ENCODE results near the gene RPL10A.
A peak's percentile ranks its signal among the peaks of the same experiment; 100 is the strongest.

The RPL10A gene

GRCh38 chr6:35445691-35446090 lies 22.5 kb upstream of the RPL10A start:
- DNase-seq (ENCODE audit: extremely low read depth in 1 of 2, low read depth in 1 of 2) = no peak

- DNase-seq (ENCODE audit: extremely low read depth in 1 of 2, low read depth in 1 of 2) = no peak
These were observed 20.0 kb upstream of the RPL10A start for GRCh38 chr6:35448191-35448590.

- DNase-seq (ENCODE audit: extremely low read depth in 1 of 2, low read depth in 1 of 2) = no peak
These were observed 18.8 kb upstream of the RPL10A start for GRCh38 chr6:35449287-35449881.

- DNase-seq (ENCODE audit: extremely low read depth in 1 of 2, low read depth in 1 of 2) = no peak
These were observed 16.6 kb upstream of the RPL10A start for GRCh38 chr6:35451354-35452182.

DNA sequence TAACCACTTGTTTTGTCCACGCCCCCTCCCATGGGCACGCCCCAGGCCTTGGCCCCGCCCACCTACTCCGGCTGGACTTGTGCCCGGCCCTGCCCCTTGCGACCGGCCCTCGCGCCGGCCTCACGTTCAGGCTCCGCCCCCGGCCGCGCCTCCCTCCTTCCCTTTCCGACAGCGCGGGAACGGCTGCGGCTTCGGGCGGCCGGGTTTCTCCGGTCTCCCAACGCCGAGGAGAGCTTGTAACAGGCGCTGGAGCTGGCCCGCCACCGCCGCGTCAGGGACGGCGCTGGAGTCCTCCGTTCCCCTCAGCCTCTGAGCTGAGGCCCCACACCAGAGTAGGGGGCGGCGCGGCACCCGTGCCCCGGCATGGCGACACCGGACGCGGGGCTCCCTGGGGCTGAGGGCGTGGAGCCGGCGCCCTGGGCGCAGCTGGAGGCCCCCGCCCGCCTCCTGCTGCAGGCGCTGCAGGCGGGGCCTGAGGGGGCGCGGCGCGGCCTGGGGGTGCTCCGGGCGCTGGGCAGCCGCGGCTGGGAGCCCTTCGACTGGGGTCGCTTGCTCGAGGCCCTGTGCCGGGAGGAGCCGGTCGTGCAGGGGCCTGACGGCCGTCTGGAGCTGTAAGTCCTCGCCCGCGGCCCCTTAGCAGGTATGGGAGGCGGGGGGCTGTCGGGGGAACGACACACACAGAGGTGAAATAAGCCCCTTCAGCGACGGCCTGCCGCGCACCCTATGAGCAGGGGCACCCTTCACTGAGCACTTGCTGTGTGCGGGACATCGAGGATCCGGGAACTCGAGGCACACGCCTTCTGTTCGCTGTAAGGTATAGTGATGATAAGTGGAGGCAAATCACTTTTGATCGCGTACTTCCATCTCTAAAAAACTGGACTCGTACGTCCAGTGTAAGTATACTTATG lies 15.8 kb upstream of the RPL10A start, which contains the start of gene FANCE:
TSS of gene FANCE (plus strand) at position 156 of the 908 bp plus-strand sequence. CDS start at position 364, 208 bp downstream.
- peak; percentile 65 to 83 for DNase-seq (ENCODE audit: extremely low read depth in 1 of 2, low read depth in 1 of 2)

- DNase-seq (ENCODE audit: extremely low read depth in 1 of 2, low read depth in 1 of 2) = no peak
These were observed 15.0 kb upstream of the RPL10A start for GRCh38 chr6:35453236-35453635.

DNA sequence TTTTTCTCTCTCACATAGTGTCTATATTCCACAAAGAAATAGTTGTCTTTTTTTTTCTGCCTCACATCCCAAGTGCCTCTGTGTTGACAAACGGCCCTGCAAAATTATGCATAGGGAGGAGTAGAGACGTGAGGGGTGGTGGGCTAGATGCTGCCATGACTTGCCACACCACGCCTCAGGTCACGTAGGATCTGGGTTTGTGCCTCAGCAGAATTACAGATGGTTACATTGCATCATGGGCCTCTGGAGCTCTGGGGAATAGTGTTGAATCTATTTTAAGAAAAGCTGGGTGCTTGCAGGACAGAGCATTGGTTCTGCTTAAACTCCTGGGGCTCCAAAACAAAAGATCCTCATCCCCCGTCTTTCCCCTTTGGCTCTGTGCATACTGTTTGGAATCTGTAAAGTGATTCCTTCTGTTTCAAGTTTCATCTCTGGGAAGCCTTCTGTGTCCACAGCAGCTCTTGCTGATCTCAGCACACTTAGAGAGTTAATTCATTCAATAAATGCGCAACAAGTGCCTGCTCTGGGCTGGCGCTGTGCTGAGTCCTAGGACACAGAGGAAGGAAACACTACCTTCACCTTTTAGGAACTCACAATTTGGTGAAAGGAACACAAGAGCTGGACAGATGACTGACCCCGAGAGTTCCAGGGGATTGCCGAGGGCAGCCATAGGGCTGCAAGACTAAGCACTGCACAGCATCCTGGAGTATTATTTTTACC lies 13.7 kb upstream of the RPL10A start:
- no peak for DNase-seq (ENCODE audit: extremely low read depth in 1 of 2, low read depth in 1 of 2)

DNA sequence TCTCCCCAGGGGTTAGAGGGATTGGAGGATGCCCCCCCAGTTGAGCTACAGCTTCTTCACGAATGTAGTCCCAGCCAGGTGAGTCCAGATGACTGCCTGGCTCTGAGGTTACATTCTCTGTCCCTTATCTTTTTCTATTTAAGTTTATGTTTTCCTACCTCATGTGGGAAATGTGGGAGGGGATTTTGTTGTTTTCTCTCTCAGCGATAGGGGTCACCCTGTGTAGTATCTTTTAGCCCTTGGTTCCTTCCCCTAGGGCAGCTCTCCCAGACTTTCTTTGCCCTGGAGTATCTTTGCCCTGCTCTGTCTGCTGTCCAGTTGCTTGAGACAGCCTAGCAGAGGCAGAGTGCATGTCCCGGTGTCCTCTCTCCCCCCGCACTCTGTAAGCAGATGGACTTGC lies 10.3 kb upstream of the RPL10A start:
- DNase-seq (ENCODE audit: extremely low read depth in 1 of 2, low read depth in 1 of 2) = no peak

DNA sequence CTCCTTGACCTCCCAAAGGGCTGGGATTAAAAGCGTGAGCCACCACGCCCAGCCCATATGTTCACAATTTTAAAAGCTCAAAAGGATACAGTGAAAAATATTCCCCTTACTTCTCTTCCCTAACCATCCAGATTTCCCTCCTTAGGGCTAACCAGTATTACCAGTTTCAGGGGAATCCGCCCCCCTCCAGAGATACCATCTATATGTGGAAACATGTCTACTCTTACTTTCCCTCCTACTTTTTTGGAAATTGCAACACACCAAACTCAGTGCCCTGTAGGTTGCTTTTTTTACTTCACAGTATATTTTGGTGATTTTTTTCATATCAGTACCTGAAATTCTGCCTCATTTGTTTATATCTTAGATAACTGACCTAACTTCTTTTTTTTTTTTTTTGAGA lies 6.9 kb upstream of the RPL10A start:
- no peak for DNase-seq (ENCODE audit: extremely low read depth in 1 of 2, low read depth in 1 of 2)

DNA sequence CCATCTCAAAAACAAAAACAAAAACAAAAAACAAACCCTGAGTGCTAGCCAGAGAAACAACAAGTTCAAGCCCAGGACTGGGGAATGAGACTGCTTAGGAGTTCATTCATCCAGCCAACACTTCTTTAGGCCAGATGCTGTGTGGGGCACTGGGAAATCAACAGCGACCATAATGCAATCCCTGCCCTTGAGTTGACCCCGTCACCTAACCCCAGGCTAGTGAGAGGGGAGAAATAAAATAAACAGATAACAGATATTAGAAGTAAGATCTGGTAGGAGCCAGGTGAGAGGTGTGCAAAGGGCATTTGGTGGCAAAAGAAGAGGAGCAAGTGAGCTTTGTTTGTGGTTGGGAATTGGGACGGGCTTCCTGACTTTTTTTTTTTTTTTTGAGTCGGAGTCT lies 4.9 kb upstream of the RPL10A start:
- DNase-seq (ENCODE audit: extremely low read depth in 1 of 2, low read depth in 1 of 2) = no peak

- DNase-seq (ENCODE audit: extremely low read depth in 1 of 2, low read depth in 1 of 2) = no peak
These were observed 2.6 kb upstream of the RPL10A start for GRCh38 chr6:35465646-35466045.

DNA sequence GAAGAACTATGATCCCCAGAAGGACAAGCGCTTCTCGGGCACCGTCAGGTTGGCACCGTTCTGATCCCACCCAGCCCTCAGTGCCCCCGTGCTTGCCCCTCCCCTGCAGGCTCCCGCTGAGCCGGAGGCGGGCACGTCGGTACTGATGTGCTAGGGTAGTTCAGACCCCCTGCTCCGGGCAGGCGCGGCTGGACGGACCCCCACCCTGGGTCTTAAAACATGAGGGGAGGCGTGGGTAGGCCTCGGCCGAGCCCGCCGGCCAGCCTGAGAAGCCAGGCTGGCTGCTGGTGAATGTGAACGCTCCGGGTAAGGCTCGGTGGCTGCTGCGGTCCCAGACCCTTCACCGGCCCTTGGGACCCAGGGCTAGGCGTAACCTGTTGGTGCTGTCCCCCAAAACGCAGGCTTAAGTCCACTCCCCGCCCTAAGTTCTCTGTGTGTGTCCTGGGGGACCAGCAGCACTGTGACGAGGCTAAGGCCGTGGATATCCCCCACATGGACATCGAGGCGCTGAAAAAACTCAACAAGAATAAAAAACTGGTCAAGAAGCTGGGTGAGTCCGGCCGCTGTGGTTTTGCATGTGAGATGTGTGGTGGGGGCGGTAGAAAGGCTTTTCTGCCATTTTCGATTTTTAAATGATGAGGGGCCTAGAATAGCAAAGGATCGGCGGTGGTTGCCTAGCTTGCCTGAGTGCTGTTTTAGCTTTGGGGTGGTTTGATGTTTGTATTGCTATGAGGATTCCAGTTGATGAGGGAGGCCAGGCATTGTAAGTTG lies 964 bp downstream of the RPL10A start:
- DNase-seq (ENCODE audit: extremely low read depth in 1 of 2, low read depth in 1 of 2) = no peak

- DNase-seq (ENCODE audit: extremely low read depth in 1 of 2, low read depth in 1 of 2) = no peak
These were observed 1.8 kb downstream of the RPL10A start for GRCh38 chr6:35469751-35470662.

- no peak for DNase-seq (ENCODE audit: extremely low read depth in 1 of 2, low read depth in 1 of 2)
These were observed 2.5 kb downstream of the RPL10A start for GRCh38 chr6:35470663-35471120.

- DNase-seq (ENCODE audit: extremely low read depth in 1 of 2, low read depth in 1 of 2) = no peak
These were observed 3.7 kb downstream of the RPL10A start for GRCh38 chr6:35471836-35472345.

DNA sequence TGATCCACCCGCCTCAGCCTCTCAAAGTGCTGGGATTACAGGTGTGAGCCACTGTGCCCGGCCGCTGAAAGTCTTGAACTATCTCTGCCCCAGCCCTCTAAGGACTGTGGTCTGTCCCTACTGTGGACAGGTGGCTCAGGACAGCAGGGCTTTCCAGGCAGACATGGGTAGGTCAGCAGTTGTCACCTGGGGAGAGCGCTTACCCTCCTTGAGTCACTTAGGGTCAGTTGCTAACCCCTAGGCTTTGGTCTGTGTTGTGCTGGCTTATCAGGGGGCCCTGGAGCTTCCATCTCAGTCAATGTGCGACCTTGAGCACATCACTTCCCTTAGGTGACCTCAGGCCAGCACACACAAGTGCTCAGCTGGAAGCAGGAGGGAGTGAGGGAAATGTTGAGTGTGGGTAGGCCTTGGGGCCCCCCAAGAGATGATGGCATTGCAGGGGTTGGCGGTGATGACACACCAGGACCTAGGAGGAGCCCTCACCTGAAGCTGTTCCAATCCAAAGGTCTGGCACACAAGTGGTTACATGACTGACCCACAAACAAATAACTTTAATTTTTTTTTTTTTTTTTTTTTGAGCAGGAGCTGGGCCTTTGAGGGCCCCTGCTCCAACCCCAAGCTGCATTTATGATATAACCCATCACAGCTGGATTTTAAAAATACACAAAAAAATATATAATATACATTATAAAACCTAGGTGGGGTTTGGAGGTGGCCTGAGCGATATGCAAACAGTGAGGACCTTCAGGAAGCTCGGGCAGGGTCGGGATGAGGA lies 5.1 kb downstream of the RPL10A start:
- no peak for DNase-seq (ENCODE audit: extremely low read depth in 1 of 2, low read depth in 1 of 2)

- no peak for DNase-seq (ENCODE audit: extremely low read depth in 1 of 2, low read depth in 1 of 2)
These were observed 5.6 kb downstream of the RPL10A start for GRCh38 chr6:35473850-35474130.

Data from activated CD8-positive, alpha-beta memory T cell treated with anti-CD3 and anti-CD28 coated beads for 1 hour (primary cell).